Peyer's patch (tissue), 4 donors: Measurements from ENCODE around the gene ADIRF. TPM values are rescaled to one million over a fixed set of nuclear protein-coding genes. Genes with fewer than 3 reads are reported as not detected.
"Not testable (repeated sequence)": the region's sequence is repeated elsewhere in the genome, so short reads cannot be mapped to it uniquely, and the experiment has no call there.

Source experiments
- DNase-seq, 3 donors: peaks; one replicate each; pipeline ENCODE4 v3.0.0-alpha.2; 2017 to 2019
- H3K27ac ChIP-seq, 4 donors: fragments of 200-600 bp; sonication (generic); one replicate each; pipeline ENCODE4 v1.5.1; 2016 to 2019
- H3K27me3 ChIP-seq, 2 donors: fragments of 200-600 bp; sonication (generic); one replicate each; pipeline ENCODE4 v1.5.1; 2019
- H3K36me3 ChIP-seq, 3 donors: fragments of 200-600 bp; sonication (generic); one replicate each; pipeline ENCODE4 v1.5.1; 2016 to 2019
- H3K4me1 ChIP-seq, 4 donors: fragments of 200-600 bp; sonication (generic); one replicate each; pipeline ENCODE4 v1.5.1; 2016 to 2019
- H3K4me3 ChIP-seq, 4 donors: fragments of 200-600 bp; sonication (generic); 1 replicate in 3 of 4; 2 replicates in 1 of 4; pipeline ENCODE4 v1.5.1; 2016 to 2019; ENCODE audit warnings: mild to moderate bottlenecking in 1 of 4
- H3K9me3 ChIP-seq, 4 donors: fragments of 200-600 bp; sonication (generic); one replicate each; pipeline ENCODE4 v1.5.1; 2016 to 2019; ENCODE audit warnings: mild to moderate bottlenecking in 1 of 4
- POLR2A ChIP-seq, 2 donors: fragments of 450-650 bp; IDR thresholded peaks; one replicate each; pipeline ENCODE4 v1.5.1; 2017; ENCODE audit warnings: antibody characterized with exemption in 2 of 2, mild to moderate bottlenecking in 2 of 2, moderate library complexity in 2 of 2
- total RNA-seq, 4 donors: library from RNA; depleted of rRNA; stranded (reverse); fragments of >200 nt; gene quantifications; one replicate each; pipeline ENCODE4 v1.1.0, GENCODE V29; 2016
- TF ChIP-seq, protein P1 (sequence below), 6 experiments: fragments of 450-650 bp in 4 of 6; fragments of 200-600 bp in 2 of 6; sonication (generic) in 1 of 6; IDR thresholded peaks; one replicate each; pipeline ENCODE4 v1.5.1; 2017 to 2019; ENCODE audit warnings: antibody characterized with exemption in 6 of 6, mild to moderate bottlenecking in 3 of 6, moderate library complexity in 1 of 6

The ADIRF gene
- total RNA-seq, 4 donors from 2014 or later = 86.6 to 605 (median 431) TPM

DNA sequence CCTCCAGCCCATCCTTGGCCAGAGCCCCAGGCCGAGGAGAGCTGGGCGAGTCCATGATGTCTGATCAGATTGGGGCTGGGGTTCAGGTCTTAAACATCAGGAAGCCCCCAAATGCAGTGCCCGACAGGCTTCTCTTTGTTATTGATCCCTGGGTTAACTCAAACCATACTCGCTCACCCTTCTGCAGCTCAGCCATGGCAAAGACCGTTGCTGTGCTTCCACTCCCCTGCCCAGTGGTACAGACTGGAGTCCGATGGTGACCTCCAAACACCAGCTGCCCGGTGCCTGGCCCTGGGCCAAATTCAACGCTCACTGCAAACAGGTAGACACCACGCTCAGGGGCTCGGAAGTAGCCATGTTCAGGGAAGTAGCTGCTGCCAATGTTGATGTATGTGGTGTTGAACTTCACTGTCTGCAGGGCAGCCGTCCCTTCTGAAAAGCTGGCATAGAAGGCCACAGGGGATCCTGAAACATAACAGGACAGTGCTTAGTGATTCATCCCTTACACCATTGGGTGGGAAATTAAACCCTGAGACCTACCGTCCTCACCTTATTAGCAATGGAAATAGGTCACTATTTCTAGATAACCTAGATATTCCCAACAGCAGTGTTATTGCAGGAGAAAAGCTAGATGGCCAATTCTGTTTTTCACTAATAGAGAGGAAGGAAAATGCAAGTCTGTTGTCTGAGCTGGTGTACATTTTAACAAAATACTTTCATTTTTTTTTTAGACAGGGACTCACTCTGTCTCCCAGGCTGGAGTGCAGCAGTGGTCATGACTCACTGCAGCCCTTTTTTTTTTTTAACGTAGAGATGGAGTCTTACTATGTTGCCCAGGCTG lies 31.4 kb upstream of the ADIRF start:
- H3K36me3 ChIP-seq = peaks cover 0 to 2% (median 0%) of the 10 kb centered on the region in 3 donors
- H3K4me3 ChIP-seq = no peak overlapping the region
- no peak overlapping the region for H3K27ac ChIP-seq
- H3K9me3 ChIP-seq = no peaks in the 10 kb centered on the region
- H3K4me1 ChIP-seq = no peaks in the 10 kb centered on the region
- H3K27me3 ChIP-seq = no peaks in the 10 kb centered on the region
- TF ChIP-seq, protein P1, sequence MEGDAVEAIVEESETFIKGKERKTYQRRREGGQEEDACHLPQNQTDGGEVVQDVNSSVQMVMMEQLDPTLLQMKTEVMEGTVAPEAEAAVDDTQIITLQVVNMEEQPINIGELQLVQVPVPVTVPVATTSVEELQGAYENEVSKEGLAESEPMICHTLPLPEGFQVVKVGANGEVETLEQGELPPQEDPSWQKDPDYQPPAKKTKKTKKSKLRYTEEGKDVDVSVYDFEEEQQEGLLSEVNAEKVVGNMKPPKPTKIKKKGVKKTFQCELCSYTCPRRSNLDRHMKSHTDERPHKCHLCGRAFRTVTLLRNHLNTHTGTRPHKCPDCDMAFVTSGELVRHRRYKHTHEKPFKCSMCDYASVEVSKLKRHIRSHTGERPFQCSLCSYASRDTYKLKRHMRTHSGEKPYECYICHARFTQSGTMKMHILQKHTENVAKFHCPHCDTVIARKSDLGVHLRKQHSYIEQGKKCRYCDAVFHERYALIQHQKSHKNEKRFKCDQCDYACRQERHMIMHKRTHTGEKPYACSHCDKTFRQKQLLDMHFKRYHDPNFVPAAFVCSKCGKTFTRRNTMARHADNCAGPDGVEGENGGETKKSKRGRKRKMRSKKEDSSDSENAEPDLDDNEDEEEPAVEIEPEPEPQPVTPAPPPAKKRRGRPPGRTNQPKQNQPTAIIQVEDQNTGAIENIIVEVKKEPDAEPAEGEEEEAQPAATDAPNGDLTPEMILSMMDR (IDR thresholded peaks at IDR 0.05) = no peak
- TF ChIP-seq POLR2A (IDR thresholded peaks at IDR 0.05) = no peak
- peak in 1 of 3 donors; percentile 14 for DNase-seq

GRCh38 chr10:86937502-86938154 lies 30.7 kb upstream of the ADIRF start:
- no peaks in the 10 kb centered on the region for H3K9me3 ChIP-seq
- H3K27me3 ChIP-seq = no peaks in the 10 kb centered on the region
- no peaks in the 10 kb centered on the region for H3K4me1 ChIP-seq
- H3K27ac ChIP-seq = no peak overlapping the region
- DNase-seq = peak in 1 of 3 donors; percentile 3
- no peak for TF ChIP-seq POLR2A (IDR thresholded peaks at IDR 0.05)
- TF ChIP-seq, protein P1 (IDR thresholded peaks at IDR 0.05) = no peak
- H3K4me3 ChIP-seq = no peak overlapping the region
- H3K36me3 ChIP-seq = no peaks in the 10 kb centered on the region

- Histone ChIP-seq H3K4me3 (no peak overlapping the region), H3K27ac (no peak overlapping the region), H3K9me3 (no peaks in the 10 kb centered on the region), H3K36me3 (no peaks in the 10 kb centered on the region), H3K27me3 (no peaks in the 10 kb centered on the region), H3K4me1 (no peaks in the 10 kb centered on the region)
- TF ChIP-seq, protein P1 (IDR thresholded peaks at IDR 0.05) = no peak
- no peak for TF ChIP-seq POLR2A (IDR thresholded peaks at IDR 0.05)
- DNase-seq = peak in 1 of 3 donors; percentile 4
These were observed 30.0 kb upstream of the ADIRF start for GRCh38 chr10:86938260-86938659.

DNA sequence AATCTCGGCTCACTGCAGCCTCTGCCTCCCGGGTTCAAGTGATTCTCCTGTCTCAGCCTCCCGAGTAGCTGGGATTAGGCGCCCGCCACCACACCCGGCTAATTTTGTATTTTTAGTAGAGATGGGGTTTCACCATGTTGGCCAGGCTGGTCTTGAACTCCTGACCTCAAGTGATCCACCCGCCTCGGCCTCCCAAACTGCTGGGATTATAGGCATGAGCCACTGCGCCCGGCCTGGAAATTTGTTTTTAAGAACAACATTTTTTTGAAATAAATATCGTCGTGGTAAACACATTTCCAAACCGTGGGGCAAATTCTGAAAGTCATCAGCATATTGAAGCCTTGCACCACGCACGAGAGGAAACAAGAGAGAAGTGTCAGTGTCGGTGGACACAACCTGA lies 28.2 kb upstream of the ADIRF start:
- H3K27me3 ChIP-seq, H3K36me3 ChIP-seq, H3K27ac ChIP-seq, H3K4me1 ChIP-seq, H3K9me3 ChIP-seq: not testable (repeated sequence)
- H3K4me3 ChIP-seq = peak overlapping the region in 1 of 4 donors; percentile 46
- DNase-seq = peak in 1 of 3 donors; percentile 14

DNA sequence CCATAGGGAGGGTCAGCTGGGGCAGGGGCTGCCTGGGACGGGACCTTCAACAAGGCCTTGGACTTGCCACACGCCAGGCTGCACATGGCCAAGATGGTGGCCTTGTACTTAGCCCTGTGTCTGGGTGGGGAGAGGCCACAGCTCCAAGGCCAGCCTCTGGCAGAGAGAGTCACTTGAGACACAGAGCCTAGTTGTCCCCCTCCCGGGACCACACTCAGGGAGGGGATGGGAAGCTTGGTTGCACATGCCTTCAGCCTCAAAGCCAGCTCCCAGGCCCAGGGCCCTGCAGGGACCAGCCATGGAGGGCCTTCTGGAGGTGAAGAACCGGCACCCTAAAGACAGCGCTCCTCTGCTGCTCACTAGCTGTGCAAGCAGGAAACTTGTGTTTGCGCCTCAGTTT lies 27.6 kb upstream of the ADIRF start:
- H3K9me3 ChIP-seq = no peaks in the 10 kb centered on the region
- peak in 2 of 3 donors; percentile 9 to 42 for DNase-seq

More for the DNA sequence above, 27.6 kb upstream of the ADIRF start:
- Histone ChIP-seq H3K36me3 (no peaks in the 10 kb centered on the region), H3K27ac (no peak overlapping the region), H3K4me3 (no peak overlapping the region), H3K27me3 (no peaks in the 10 kb centered on the region), H3K4me1 (no peaks in the 10 kb centered on the region)
- no peak for TF ChIP-seq POLR2A (IDR thresholded peaks at IDR 0.05)
- TF ChIP-seq, protein P1 (IDR thresholded peaks at IDR 0.05) = no peak
